Lower leg skin (tissue), 4 donors: ENCODE results near the gene CALU. TPM values are rescaled to one million over a fixed set of nuclear protein-coding genes. Genes with fewer than 3 reads are reported as not detected.

Source experiments
- DNase-seq, 2 donors: peaks; one replicate each; pipeline ENCODE4 v3.0.0-alpha.2; 2019; ENCODE audit warnings: low spot score in 2 of 2
- H3K4me3 ChIP-seq: fragments of 200-600 bp; sonication (generic); 2 replicates; pipeline ENCODE4 v1.5.1; 2017; ENCODE audit warnings: mild to moderate bottlenecking, low read depth; ENCODE audit not compliant: poor library complexity, severe bottlenecking
- CTCF ChIP-seq, 3 donors: fragments of 450-650 bp; IDR thresholded peaks; one replicate each; pipeline ENCODE4 v1.5.1; 2016; ENCODE audit warnings: antibody characterized with exemption in 3 of 3, mild to moderate bottlenecking in 3 of 3, moderate library complexity in 2 of 3
- POLR2A ChIP-seq, 2 donors: fragments of 450-650 bp; IDR thresholded peaks; one replicate each; pipeline ENCODE4 v1.6.1; 2016 to 2017; ENCODE audit warnings: antibody characterized with exemption in 2 of 2, mild to moderate bottlenecking in 1 of 2, moderate library complexity in 1 of 2
- WGBS, 2 donors: methylation state at CpG; one replicate each; pipeline ENCODE4 v1.1.5; 2018; 5-methylcytosine and 5-hydroxymethylcytosine counted together
- intact Hi-C: fragments of 100-400 bp; cut with DNase I; formaldehyde crosslinking; loops from one replicate; pipeline ENCODE4 v1.15.0; 2023; ENCODE audit warnings: low total_unique reads
- total RNA-seq, 4 donors: library from RNA; depleted of rRNA; stranded (reverse); fragments of >200 nt; gene quantifications; one replicate each; pipeline ENCODE4 v1.1.0, GENCODE V29; 2016

Gene CALU
- total RNA-seq, 4 donors from 2014 or later: 22.7 to 53.8 (median 30.8) TPM

- 50 to 55% methylated on average over 2 of the region's 2 CpGs for WGBS, 2 donors
- intact Hi-C loops: no loop called here
- H3K4me3 ChIP-seq: no peak overlapping the region
- TF ChIP-seq CTCF (IDR thresholded peaks at IDR 0.05) (no peak), POLR2A (IDR thresholded peaks at IDR 0.05) (no peak)
- no peak for DNase-seq
Observed at GRCh38 chr7:128744366-128744905, 5.3 kb downstream of the CALU start.

GRCh38 chr7:128745706-128746105, 6.5 kb downstream of the CALU start:
- intact Hi-C loops: no loop called here
- H3K4me3 ChIP-seq: no peak overlapping the region
- no peak for DNase-seq
- 66 to 68% methylated on average over 1 of the region's 1 CpG for WGBS, 2 donors
- TF ChIP-seq CTCF (IDR thresholded peaks at IDR 0.05) (no peak), POLR2A (IDR thresholded peaks at IDR 0.05) (no peak)

GRCh38 chr7:128747327-128748079, 8.3 kb downstream of the CALU start:
- intact Hi-C loops: no loop called here
- 85 to 87% methylated on average over 6 of the region's 6 CpGs for WGBS, 2 donors
- TF ChIP-seq CTCF (IDR thresholded peaks at IDR 0.05): no peak
- no peak for TF ChIP-seq POLR2A (IDR thresholded peaks at IDR 0.05)
- no peak for DNase-seq
- H3K4me3 ChIP-seq: no peak overlapping the region

- DNase-seq: no peak
- TF ChIP-seq CTCF (IDR thresholded peaks at IDR 0.05): no peak
- no peak for TF ChIP-seq POLR2A (IDR thresholded peaks at IDR 0.05)
- 81 to 86% methylated on average over 1 of the region's 1 CpG for whole genome bisulfite sequencing, 2 donors
Observed at GRCh38 chr7:128752251-128752650, 13.1 kb downstream of the CALU start.

GRCh38 chr7:128755075-128755818, 16.1 kb downstream of the CALU start:
- WGBS, 2 donors: 88 to 98% methylated on average over 2 of the region's 2 CpGs
- no peak for TF ChIP-seq CTCF (IDR thresholded peaks at IDR 0.05)
- no peak for TF ChIP-seq POLR2A (IDR thresholded peaks at IDR 0.05)
- intact Hi-C loops: no loop called here
- H3K4me3 ChIP-seq: no peak overlapping the region
- no peak for DNase-seq

More at GRCh38 chr7:128752251-128752650, 13.1 kb downstream of the CALU start:
- intact Hi-C loops: no loop called here
- no peak overlapping the region for H3K4me3 ChIP-seq
